NCI-H187 treated with DMSO at 0.1 percent for 48 hours (cell line): ENCODE measurements around the gene HAND2.
A peak's percentile ranks its signal among the peaks of the same experiment; 100 is the strongest.

Source experiments
- DNase-seq: peaks from one replicate; lab custom pipeline; 2025; lab: John Stamatoyannopoulos, UW

Gene HAND2

GRCh38 chr4:173503330-173504180, 26.5 kb downstream of the HAND2 start:
- DNase-seq = no peak

GRCh38 chr4:173502282-173502681, 27.7 kb downstream of the HAND2 start:
- no peak for DNase-seq

DNA sequence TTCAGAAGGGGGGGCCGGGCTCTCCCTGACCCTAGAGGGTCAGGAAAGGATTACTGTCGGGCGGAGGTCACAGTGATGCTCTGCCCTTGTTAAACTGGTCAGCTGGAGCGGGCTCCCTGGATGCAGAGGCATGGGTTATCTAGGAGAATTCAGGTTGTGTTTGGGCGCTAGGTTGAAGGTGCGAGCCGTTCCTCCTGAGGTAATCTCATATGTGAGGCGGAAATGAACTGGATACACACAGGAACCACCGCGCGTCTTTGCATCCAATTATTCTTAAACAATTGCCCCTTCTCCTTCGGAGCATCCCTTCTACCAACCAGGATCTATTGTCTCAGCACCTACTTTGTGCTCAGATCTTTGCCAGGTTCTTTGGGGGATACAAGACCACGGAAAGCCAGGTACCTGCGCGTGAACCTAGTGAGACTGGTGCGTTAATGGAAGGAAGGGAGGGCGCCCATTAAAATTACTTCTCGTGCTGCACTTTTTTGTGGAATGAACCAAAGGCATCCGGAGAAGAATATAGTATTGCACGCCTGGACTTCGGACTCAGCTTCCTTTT, 28.4 kb downstream of the HAND2 start:
- no peak for DNase-seq

DNA sequence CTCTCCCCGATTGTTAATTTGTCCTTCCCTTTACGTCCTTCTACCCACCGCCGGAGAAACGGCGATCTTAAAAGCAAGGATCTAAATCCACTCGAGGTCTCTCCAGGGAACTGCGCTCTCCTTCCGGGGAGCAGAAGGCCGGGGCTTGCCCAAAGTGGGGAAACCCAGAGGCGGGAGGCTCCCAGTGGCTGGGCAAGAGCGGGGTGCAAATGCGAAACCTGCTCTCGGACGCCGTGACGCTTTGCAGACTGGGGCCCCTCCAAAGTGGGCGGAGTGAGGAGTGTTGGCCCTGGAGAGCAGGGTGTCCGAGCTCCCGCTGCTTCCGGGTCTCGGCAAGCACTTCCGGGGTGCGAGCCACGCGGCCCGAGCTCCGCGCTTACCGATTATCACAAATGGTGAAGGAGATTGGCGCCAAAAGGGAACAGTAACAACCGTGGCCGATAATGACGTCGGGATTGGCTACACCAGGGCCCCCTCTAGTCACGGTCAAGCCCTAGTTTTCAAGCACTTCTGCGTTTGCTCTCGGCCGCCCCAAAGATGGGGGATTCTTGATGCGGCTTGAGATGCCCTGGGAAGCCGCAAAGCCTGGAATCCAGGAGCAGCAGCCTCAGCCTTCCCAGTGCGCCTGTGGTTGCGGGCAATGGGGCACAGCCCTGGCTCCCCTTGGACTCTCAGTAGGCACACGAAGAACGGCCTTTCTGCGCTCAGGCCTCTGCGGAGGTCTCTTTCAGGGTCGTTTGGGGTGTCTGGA, 29.0 kb downstream of the HAND2 start:
- DNase-seq = no peak

DNA sequence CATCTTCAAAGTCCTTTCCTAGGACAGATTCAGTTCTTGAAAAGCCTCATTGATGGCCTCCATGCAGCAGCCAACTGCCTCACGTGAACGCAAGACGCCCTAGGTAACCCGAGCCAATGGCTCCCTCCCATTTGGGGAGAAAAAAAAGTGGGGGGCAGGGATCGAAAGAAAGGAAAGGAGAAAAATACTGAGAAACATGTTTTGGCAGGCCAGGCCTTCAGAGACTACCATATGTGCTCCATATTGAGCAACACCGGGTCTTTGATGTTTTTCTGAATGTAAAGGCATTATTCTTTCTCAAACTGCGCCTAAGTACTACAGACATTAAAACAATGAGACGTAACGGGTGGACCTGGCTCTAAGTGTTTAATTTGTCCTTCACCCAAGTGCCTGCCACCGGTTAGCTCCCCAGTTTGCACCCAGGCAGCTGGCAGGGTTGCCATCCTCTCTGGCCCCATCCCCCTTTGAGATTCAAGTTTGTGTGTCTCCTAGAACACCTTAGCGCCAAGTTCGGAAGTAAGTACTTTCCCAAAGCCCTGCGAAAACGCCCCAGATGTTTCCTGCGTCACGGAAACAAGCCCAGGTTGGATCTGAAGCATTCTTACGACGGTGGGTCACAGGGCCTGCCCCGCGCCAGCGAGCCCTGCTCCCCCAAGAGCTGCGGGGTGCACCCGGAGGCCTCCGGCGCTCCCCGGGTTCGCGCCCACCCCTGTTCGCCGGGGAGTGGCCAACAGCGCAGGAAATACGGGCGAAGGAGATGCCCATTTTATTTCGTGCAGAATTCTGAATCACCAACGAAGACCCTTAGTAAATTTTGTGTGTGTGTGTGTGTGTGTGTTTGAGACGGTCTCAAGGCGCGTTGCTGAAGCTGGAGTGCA, 30.1 kb downstream of the HAND2 start:
- no peak for DNase-seq

GRCh38 chr4:173498771-173499170, 31.3 kb downstream of the HAND2 start:
- no peak for DNase-seq

GRCh38 chr4:173498023-173498422, 32.0 kb downstream of the HAND2 start:
- no peak for DNase-seq

- peak; percentile 4 for DNase-seq
These were observed 35.7 kb downstream of the HAND2 start for GRCh38 chr4:173494013-173494970.

DNA sequence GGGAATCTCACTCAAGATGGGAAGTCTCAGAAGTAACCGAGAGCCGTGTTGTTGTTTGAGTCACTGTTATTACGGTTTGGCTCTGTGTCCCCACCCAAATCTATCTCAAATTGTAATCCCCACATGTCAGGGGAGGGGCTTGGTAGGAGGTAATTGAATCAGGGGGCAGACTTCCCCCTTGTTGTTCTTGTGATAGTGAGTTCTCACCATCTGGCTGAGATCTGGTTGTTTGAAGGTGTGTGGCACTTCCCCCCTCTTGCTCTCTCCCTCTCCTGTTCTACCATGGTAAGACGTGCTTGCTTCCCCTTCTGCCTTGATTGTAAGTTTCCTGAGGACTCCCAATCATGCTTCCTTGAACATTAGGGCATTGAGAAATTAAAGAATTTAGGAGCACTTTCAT, 37.0 kb downstream of the HAND2 start:
- DNase-seq = no peak

DNA sequence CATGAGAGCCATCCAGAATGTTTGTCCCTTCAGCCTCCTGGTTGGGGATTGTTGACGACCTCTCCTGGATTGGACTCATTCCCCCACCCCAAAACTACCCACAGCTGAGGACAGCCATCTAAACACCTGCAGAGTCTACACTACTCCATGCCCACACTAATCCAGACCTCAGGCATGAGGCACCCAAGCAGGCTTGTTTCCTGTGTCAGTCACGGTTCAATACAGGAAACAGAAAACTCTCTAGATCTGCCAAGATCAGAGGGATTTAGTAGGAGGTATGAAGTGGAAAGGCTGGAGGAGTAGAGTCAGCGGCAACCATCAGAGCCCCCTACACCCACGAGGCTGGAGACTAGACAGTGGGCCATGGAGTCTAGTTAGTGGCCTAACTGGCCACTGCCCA, 37.7 kb downstream of the HAND2 start:
- no peak for DNase-seq

DNA sequence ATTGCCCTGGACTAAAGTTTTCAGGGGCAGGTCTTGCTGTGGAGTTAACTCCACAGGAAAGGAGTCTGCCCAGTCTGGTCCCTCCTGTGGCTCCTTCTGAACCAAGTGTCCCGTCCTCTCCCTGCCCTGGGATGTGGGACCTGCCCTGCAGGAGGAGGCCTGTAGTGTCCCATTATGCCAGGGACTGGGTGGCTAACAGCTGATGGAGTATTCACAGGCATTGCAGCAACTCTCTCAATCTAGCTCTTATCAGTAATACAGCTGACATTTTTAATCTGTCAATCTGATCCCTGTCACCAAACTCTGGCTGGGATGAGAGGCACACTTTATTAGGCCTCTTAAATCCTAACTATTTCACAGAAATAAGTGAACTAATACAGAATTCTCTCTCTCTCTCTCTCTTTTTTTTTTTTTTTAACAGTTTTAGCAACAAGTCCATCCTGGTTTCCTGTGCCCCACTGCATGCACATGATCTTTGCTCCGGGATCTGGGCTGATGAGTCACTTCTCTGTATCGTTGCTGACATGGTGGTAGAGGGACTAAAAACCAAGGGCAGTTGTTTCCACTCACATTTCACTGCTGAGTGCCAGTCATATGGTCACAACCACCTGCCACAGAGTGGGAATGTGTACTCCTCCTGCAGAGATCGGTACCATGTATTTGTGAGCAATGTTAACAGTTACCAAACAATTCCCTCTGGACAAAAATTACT, 39.1 kb downstream of the HAND2 start:
- no peak for DNase-seq

- no peak for DNase-seq
These were observed 39.8 kb downstream of the HAND2 start for GRCh38 chr4:173490256-173490655.

DNA sequence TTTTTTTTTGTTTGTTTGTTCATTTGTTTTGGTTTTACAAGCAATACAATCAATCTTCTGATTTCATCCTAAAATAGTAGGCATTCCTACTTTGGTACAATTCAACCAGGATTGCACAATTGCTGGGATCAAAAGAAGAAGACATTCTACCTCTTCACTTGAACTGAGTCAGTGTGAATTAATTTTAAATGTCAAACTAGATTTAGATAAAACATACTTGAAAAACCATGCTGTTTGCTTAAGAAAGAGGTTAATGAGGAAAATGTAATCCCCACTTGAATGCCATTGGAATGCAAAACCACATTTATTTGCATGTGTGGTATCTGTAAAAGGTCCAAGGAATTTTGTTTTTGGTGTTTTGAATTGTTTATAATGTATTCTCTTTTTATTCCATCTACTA, 40.5 kb downstream of the HAND2 start:
- DNase-seq = no peak

DNA sequence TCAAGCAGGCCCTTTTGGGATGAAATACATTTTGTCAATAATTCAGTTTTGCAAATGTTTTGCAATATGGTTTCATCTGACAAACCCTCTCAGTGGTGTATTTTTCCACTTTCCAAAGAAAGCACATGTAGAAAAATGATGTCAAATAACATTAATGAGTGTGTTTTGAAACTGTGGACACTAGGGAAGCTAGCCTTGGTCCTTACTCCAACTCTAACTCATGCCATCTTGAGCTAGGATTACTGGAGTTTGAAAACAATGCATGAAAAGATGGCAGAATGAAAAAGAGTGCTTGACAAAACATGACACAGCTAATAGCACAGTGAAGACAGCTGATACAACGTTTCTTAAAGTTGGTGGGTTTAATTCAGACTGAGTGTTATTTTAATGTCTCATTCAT, 41.4 kb downstream of the HAND2 start:
- no peak for DNase-seq

- DNase-seq = no peak
These were observed 42.0 kb downstream of the HAND2 start for GRCh38 chr4:173488074-173488473.

- no peak for DNase-seq
These were observed 43.2 kb downstream of the HAND2 start for GRCh38 chr4:173486714-173487392.

GRCh38 chr4:173485164-173485563, 44.9 kb downstream of the HAND2 start:
- no peak for DNase-seq

DNA sequence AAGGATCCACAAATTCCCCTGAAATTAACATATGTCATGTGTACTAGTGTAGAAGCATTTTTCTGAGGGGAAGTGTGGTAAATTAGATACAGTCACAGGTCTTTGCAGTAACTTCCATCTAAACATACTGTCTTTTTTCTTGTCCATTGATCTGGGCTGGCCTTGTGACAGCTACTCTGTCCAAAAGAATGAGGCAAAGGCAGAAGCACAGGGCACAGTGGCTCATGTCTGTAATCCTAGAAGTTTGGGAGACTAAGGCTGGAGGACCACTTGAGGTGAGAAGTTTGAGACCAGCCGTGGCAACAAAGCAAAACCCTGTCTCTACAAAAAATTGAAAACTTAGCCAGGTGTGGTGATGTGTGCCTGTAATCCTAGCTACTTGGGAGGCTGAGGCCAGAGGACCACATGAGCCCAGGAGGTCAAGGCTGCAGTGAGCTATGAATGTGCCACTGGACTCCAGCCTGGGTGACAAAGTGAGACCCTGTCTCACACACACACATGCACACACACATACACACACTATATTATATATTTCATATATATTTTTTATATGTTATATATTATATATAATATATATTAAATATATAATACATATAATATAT, 47.6 kb downstream of the HAND2 start:
- DNase-seq = no peak

DNA sequence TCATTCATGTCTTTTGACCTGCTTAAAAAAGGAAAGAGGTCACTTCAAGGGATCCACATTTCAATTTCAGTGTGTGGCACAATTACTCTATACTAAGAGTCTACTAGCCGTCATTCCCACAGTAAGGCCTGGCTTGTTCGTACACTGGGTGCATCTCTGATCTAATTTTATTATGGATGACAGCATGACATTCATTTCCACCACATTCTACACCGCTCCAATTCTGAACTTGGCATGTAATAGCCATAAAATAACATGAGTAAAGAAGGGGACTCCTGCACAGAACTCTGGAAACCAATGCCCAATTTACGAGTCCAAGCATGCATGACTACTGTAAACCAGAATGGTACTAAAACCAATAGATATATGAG, 51.1 kb downstream of the HAND2 start:
- no peak for DNase-seq
